ENCODE measurements around the gene ARID1A. TPM values are rescaled to one million over a fixed set of nuclear protein-coding genes. Genes with fewer than 3 reads are reported as not detected.

The ARID1A gene
- total and polyA plus RNA-seq, 2 donors (not counting 1 experiment from before 2014, with no cell fraction given): 12.9 to 16.0 TPM

DNA sequence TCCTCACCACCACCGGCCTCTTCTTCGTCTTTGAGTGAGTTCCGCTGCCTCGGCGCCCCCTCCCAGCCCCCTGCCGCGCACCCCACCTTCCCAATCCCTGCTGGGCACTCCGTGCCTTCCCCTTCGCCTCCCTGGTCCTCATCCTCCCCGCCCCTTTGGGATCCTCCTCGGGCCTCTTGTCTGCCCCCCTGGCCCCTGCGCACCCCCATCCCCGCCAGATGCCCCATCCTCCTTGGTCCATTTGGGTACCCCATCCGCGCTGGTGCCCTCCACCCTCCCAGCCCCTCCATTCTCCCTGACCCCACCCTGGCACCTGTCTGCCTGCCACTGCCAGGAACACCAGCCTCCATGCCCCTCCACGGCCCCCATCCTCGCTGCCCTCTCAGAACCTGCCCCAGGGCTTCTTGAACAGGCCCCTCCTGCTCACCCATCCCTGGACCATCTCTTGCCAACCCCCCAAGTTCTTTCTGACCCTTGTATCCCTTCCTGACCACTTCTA lies 131.3 kb downstream of the ARID1A start:
- H3K9me3 ChIP-seq (ENCODE audit: control insufficient read depth, insufficient read depth, low read depth, low read length): no peaks in the 10 kb centered on the region
- peak overlapping the region; percentile 20 for H3K9ac ChIP-seq (ENCODE audit: insufficient read depth, low read length)
- H3K4me2 ChIP-seq (ENCODE audit: extremely low read depth, insufficient read depth, low read length): peak overlapping the region; percentile 89
- H3K36me3 ChIP-seq (ENCODE audit: control insufficient read depth, insufficient read depth, low read length): peaks cover 8% of the 10 kb centered on the region
- H3K4me1 ChIP-seq (ENCODE audit: control insufficient read depth, extremely low read depth, insufficient read depth, low read length): peaks cover 11% of the 10 kb centered on the region
- H3K27ac ChIP-seq (ENCODE audit: insufficient read depth, low read length): no peak overlapping the region
- H3K79me2 ChIP-seq (ENCODE audit: control insufficient read depth, insufficient read depth, low read length): peaks cover 36% of the 10 kb centered on the region
- peak overlapping the region; percentile 30 to 67 (median 49) for H3K4me3 ChIP-seq (replicated peaks in 1 of 4; ENCODE audit: control extremely low read depth in 1 of 4, insufficient read depth in 1 of 4, low read depth in 3 of 4, low read length in 4 of 4)
- H4K20me1 ChIP-seq (ENCODE audit: control insufficient read depth, extremely low read depth, insufficient read depth, low read length): no peaks in the 10 kb centered on the region
- H2AFZ ChIP-seq (ENCODE audit: low read length): peak overlapping the region; percentile 19
- TF ChIP-seq EZH2 (IDR thresholded peaks at IDR 0.05; ENCODE audit: low read length, missing control alignments) (no peak), CTCF (conservative IDR thresholded peaks at IDR 0.05 in 1 of 2, IDR thresholded peaks at IDR 0.05 in 1 of 2; ENCODE audit: low read depth in 1 of 2, low read length in 2 of 2) (no peak)
- no peak for DNase-seq (ENCODE audit: low read depth in 2 of 2)
- H3K27me3 ChIP-seq (ENCODE audit: control insufficient read depth, insufficient read depth, low read length): no peaks in the 10 kb centered on the region

GRCh38 chr1:26827663-26828062 lies 131.8 kb downstream of the ARID1A start:
- Histone ChIP-seq H2AFZ (ENCODE audit: low read length) (no peak overlapping the region), H4K20me1 (ENCODE audit: control insufficient read depth, extremely low read depth, insufficient read depth, low read length) (no peaks in the 10 kb centered on the region)
- no peak for DNase-seq (ENCODE audit: low read depth in 2 of 2)

DNA sequence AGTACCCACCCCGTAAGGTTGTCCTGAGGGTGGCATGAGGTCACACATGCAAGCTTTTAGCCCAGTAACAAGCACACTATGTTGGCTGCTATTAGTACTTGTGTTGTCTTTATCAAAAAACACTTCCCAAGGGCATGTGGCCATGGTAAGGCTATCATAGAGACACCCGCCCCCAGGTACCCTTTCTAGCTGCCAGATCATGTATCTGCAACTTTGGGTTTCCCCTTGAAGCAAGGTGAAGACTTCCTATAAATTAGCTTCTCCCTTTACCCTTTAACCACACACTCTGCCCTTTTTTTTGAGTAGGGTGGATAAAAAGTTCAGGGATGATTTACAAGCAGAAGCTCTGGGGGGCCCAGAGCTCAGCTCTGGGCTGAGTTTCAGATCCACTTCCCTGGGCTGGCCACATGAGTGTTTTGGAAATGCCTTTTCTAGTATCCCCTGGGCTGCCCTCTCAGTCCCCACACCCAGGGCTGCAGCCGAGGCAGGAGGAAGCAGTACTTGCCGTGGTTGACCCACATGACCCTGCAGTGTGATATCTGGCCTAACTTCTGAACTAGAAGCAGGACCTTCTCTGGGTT lies 132.7 kb downstream of the ARID1A start:
- Histone ChIP-seq H3K36me3 (ENCODE audit: control insufficient read depth, insufficient read depth, low read length) (peaks cover 13% of the 10 kb centered on the region), H3K4me1 (ENCODE audit: control insufficient read depth, extremely low read depth, insufficient read depth, low read length) (peaks cover 11% of the 10 kb centered on the region), H3K27ac (ENCODE audit: insufficient read depth, low read length) (no peak overlapping the region), H3K4me3 (replicated peaks in 1 of 4; ENCODE audit: control extremely low read depth in 1 of 4, insufficient read depth in 1 of 4, low read depth in 3 of 4, low read length in 4 of 4) (peak overlapping the region in 2 of 4 experiments; percentile 4 to 28), H3K79me2 (ENCODE audit: control insufficient read depth, insufficient read depth, low read length) (peaks cover 36% of the 10 kb centered on the region), H2AFZ (ENCODE audit: low read length) (no peak overlapping the region), H3K27me3 (ENCODE audit: control insufficient read depth, insufficient read depth, low read length) (no peaks in the 10 kb centered on the region), H3K9me3 (ENCODE audit: control insufficient read depth, insufficient read depth, low read depth, low read length) (no peaks in the 10 kb centered on the region), H4K20me1 (ENCODE audit: control insufficient read depth, extremely low read depth, insufficient read depth, low read length) (no peaks in the 10 kb centered on the region), H3K4me2 (ENCODE audit: extremely low read depth, insufficient read depth, low read length) (peak overlapping the region; percentile 55), H3K9ac (ENCODE audit: insufficient read depth, low read length) (no peak overlapping the region)
- TF ChIP-seq EZH2 (IDR thresholded peaks at IDR 0.05; ENCODE audit: low read length, missing control alignments) (no peak), CTCF (conservative IDR thresholded peaks at IDR 0.05 in 1 of 2, IDR thresholded peaks at IDR 0.05 in 1 of 2; ENCODE audit: low read depth in 1 of 2, low read length in 2 of 2) (no peak)
- no peak for DNase-seq (ENCODE audit: low read depth in 2 of 2)

More at GRCh38 chr1:26827663-26828062, 131.8 kb downstream of the ARID1A start:
- TF ChIP-seq EZH2 (IDR thresholded peaks at IDR 0.05; ENCODE audit: low read length, missing control alignments) (no peak), CTCF (conservative IDR thresholded peaks at IDR 0.05 in 1 of 2, IDR thresholded peaks at IDR 0.05 in 1 of 2; ENCODE audit: low read depth in 1 of 2, low read length in 2 of 2) (no peak)
- Histone ChIP-seq H3K9me3 (ENCODE audit: control insufficient read depth, insufficient read depth, low read depth, low read length) (no peaks in the 10 kb centered on the region), H3K27me3 (ENCODE audit: control insufficient read depth, insufficient read depth, low read length) (no peaks in the 10 kb centered on the region), H3K9ac (ENCODE audit: insufficient read depth, low read length) (no peak overlapping the region), H3K4me2 (ENCODE audit: extremely low read depth, insufficient read depth, low read length) (peak overlapping the region; percentile 89), H3K27ac (ENCODE audit: insufficient read depth, low read length) (no peak overlapping the region), H3K4me3 (replicated peaks in 1 of 4; ENCODE audit: control extremely low read depth in 1 of 4, insufficient read depth in 1 of 4, low read depth in 3 of 4, low read length in 4 of 4) (peak overlapping the region; percentile 30 to 67 (median 49)), H3K36me3 (ENCODE audit: control insufficient read depth, insufficient read depth, low read length) (peaks cover 11% of the 10 kb centered on the region), H3K4me1 (ENCODE audit: control insufficient read depth, extremely low read depth, insufficient read depth, low read length) (peaks cover 11% of the 10 kb centered on the region), H3K79me2 (ENCODE audit: control insufficient read depth, insufficient read depth, low read length) (peaks cover 36% of the 10 kb centered on the region)
